GM18873 (cell line): ENCODE measurements around the gene IFNL4.

Experiments
- ATAC-seq: cut with Tn5 transposase; IDR thresholded peaks from one replicate; pipeline ENCODE4 v1.9.1; 2021; ENCODE audit warnings: mild to moderate bottlenecking, moderate library complexity, moderate number of reproducible peaks; ENCODE audit not compliant: unreplicated experiment, low FRiP score

The IFNL4 gene

DNA sequence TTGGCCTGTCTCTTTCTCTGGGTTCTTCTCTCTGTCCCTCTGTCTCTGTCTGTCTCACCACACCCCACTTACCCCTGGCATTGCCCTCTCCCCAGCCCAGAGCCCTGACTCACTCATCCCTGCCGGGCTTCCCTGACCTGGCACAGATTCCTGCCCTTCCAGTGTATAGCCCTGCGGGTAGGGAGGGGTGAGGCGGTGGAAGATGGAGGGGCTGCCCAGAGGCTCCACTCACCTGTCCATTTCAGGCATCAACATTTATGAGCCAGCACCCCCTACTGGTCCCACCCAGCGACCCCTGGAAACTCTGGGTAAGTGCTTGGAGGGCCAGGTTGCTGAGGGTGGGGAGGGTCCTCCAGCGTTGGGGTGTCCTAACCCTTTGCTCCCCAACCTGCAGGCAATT is 50.8 kb downstream of the IFNL4 start:
- ATAC-seq, result no peak

DNA sequence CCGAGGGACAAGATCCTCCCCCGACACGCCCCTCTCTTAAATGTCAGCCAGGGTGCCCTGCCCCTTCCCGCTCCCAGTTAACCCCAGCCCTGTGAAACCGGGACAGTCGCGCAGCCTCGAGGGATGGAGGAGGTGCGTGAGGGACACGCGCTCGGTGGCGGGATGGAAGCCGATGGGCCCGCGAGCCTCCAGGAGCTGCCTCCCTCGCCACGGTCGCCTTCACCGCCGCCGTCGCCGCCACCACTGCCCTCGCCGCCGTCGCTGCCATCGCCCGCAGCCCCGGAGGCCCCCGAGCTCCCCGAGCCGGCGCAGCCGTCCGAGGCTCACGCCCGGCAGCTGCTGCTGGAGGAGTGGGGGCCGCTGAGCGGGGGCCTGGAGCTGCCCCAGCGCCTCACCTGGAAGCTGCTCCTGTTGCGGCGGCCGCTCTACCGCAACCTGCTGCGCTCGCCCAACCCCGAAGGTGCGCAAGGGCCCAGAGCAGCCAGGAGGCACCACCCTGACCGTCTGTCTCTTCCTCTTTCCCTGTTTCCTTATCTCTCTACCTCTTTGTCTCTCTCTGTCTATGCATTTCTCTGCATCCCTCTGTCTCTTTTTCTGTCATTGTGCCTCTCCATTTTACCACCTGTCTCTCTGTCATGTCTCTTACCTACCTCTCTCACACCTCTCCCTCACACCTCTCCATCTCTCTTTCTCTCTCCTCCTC is 51.6 kb downstream of the IFNL4 start, which contains the start of gene NCCRP1:
NCCRP1 (plus strand) TSS at position 105 of the 703 bp plus-strand sequence; CDS start at position 124, 19 bp downstream.
- ATAC-seq, result no peak

DNA sequence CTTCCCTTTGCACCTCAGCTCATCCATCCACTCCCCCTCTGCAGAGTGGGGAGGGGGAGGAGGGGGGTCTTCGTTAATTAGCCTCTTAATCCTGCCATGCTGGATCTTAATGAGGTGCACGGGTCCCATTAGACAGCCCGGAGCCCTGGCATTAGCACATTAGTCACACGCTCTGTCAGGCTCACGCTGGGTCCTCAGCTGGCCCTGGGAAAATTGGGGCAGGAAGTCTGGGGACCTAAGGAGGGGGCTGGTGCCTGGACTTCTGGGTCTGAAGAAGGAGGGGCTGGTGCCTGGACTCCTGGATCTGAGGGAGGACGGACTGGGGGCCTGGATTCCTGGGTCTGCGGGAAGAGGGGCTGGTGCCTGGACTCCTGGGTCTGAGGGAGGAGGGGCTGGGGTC is 52.3 kb downstream of the IFNL4 start:
- ATAC-seq, result no peak
